Stimulated activated CD8-positive, alpha-beta memory T cell treated with anti-CD3 and anti-CD28 coated beads, Interleukin-12 subunit alpha, Interleukin-12 subunit beta, amount 100 ng/mL, for 24 hours (primary cell): ENCODE measurements around the gene ATG7.
"Not testable (repeated sequence)": the region's sequence is repeated elsewhere in the genome, so short reads cannot be mapped to it uniquely, and the experiment has no call there.

Source experiments
- DNase-seq: peaks from one replicate; pipeline ENCODE4 v3.0.0-alpha.2; 2020; ENCODE audit errors: extremely low read depth

ATG7 gene

DNA sequence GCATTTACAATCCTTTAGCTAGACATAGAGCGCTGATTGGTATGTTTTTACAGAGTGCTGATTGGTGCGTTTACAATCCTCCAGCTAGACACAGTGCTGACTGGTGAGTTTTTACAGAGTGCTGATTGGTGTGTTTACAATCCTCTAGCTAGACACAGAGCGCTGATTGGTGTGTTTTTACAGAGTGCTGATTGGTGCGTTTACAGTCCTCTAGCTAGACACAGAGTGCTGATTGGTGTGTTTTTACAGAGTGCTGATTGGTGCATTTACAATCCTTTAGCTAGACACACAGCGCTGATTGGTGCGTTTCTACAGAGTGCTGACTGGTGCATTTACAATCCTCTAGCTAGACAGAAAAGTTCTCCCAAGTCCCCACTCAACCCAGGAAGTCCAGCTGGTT lies 76.7 kb downstream of the ATG7 start:
- not testable (repeated sequence) for DNase-seq

DNA sequence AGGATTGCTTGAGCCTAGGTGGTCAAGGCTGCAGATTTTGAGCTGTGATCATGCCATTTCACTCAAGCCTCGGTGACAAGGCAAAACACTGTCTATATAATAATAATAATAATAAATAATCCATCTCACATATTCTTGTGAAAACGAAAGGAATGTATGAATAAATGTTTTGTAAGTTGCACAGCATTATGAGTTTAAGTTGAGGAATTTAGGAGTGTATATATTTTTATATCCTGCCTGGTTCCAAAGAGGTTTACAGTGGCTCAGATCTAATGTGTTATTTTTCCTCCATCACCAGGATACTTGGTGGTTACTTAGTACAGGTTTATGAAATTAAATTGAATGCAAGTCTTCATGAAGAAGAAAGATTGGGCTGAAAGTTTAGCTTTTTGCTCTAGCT lies 77.2 kb downstream of the ATG7 start:
- no peak for DNase-seq

DNA sequence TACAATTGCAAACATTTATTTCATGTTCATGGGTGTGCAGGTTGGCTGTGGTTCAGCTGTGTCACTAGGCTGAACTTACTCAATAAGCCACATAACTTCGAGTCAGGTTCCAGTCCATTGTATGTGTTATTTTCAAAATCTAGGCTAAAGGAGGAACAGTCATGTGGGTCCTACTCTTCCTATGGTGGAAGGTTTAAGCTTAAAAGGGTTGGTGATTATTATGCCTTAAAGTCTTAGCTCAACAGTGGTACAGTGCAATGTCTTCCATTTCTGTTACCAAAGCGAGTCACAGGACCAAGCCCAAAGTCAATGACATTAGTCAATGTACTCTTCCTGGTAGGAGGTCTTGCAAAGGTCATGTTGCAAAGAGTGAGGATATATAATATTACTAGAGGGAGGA lies 78.2 kb downstream of the ATG7 start:
- DNase-seq, result no peak

DNA sequence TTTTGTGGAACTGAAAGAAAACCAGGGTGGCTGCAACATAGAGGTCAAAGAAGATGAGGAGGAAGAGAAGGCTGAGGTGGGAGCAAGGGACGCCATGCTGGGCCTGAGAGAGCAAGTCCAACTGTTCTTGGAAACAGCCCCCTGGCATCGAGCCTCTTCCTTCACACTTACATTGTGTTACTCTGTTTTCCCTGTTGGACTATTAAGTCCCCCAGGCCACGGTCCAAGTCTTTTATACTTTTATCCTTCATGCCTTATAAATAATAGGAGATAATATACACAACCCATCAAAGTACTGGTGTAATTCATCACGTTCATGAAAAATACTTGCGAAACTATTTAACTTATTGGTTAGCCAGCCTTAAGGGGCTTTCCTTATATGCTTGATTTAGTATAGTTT lies 79.3 kb downstream of the ATG7 start:
- no peak for DNase-seq

DNA sequence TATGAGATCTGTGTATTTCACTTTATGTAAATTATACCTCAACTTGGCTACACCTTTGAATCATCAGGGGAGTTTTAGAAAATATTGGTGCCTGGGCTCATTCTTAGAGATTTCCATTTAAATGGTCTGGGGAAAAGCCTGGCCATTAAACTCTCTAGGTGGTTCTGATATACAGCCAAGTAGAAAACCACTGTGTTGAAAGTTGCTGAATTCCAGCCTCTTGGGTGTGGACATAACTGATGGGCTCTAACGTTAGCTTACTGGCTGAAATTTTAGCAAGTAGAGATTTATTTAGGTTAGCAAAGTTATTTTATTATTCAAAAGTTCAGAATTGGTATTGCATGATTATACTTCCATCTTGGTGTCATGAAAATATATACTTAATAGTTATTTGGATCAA lies 84.1 kb downstream of the ATG7 start:
- no peak for DNase-seq

DNA sequence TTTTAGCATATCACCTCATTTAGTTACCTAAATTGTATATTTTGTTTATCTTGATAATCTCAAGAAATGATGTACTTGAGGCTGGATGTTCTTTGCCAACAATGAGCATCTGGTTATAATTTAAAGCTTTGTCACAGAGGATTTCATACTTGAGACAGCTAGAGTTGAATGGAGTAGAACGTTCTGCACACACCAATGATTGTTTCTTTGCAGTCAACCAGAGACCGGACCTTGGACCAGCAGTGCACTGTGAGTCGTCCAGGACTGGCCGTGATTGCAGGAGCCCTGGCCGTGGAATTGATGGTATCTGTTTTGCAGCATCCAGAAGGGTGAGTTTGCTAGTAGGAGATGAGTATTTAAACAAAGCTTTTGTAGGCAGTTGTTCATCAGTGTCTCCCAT lies 90.4 kb downstream of the ATG7 start:
- DNase-seq, result no peak

DNA sequence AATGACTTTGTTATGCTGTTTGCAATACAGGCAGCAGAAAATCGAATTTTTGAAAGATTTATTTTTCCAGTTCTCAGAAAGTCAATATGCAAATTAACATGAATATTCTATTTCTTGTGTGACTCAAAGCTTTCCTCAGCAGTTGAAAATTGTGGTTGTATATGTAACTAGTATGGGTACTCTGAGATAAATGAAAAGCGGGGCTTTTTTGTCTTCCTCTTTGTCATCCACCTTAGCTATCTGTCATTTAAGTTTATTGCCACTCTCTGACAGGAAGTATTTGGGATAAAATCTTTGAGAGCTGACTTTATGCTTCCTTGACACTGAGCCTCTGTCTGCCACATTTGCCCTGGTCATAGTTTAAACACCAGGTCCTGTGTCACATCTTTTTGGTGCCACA lies 91.5 kb downstream of the ATG7 start:
- no peak for DNase-seq

DNA sequence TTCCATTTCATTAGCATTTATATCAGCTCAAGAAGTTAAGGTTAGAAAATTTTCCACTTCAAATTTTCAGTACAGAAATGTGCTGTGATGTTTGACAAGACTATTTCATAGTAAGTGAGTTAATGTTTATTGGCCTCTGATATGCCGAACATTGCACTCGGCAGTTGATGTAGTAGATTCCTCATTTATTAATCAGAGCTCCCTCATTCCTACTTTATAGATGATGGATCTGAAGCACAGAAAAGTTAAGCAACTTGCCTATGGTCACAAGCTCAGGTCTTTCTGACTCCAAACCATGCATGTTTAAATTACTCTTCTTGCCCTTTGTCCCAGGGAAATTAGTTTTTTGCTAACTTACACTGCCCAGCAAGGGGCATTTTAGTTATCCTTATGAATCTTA lies 92.0 kb downstream of the ATG7 start:
- no peak for DNase-seq

DNA sequence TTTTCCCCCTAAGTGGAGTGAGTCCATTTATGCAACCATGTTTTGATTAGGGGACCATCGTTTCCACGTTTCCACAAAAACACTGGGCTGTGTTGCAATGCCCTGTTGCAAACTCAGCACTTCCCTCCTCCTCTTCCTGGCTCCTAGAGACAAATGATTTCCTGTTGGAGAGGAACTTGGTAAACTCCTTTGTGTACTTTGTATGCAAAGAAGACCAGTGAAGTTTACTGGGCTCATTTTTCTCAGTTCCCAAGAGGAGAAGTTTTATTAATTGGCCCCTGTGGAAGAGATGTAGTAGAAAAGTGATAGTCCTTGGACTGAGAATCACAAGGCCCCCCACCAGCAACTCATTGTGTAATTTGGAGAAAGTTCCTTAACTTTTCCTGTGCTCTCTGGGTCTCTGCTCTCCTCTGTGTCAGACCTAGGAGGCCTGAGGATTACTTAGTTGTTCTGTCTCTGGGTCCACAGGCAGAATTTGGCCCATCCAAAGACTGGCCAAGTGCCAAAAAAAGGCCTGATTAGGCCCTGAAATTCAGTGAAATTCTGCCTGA lies 95.0 kb downstream of the ATG7 start:
- DNase-seq, result no peak

DNA sequence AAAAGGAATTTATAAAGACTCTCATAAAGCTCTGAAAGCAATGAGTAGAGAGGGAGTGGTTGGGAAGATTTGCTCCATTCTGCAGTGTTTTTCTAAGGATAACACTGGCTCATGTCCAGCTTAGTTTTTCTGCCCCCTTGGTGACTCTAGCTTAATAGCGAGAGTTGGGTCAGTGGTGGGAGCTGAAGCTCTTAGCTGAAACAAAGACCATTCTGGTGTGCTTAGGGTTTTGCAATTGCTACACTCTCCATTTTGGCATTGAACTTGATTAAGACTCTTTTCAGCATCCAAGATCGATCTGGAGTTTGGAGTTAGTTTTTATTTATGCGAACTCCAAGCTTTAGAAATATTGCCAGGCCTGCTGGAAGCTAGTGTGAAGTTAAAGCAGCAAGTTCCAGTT lies 98.0 kb downstream of the ATG7 start:
- no peak for DNase-seq

DNA sequence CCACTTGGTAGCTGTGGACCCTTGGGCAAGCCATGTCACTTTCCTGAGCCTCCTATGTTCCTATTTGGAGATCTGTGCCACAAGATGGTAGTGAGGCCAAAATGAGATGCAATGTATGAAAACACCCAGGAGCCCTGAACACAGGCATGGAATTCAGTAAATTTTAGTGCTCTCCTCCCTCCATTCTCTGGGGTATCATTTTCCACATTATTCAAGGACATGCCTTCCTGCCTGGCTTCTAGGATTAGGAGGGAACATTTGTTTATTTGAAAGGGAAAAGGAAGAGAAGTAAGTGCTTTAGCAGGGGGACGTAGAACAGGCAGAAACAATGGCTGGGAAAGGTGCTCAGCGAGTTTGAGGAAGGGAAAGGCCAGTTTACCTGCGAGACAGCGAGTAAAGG lies 98.8 kb downstream of the ATG7 start:
- no peak for DNase-seq

DNA sequence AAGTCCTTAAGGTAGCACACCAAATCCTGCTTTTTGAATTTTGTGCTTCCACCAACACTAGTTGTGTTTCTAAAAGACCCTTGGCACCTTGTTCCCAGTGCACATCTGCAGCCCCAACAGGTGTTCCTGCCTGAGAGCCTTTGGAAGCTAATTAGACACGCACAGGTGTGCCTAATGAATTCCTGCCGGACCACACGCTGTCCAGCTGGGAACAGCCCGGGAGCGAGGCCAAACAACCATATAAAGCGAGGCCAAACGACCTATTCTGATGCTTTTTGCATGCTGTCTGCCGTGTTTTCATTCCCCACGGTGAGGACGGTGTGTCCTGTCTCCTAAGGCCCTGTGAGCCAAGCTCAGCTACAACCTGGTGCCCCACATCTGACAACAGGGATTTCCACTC lies 99.5 kb downstream of the ATG7 start:
- DNase-seq, result no peak

DNA sequence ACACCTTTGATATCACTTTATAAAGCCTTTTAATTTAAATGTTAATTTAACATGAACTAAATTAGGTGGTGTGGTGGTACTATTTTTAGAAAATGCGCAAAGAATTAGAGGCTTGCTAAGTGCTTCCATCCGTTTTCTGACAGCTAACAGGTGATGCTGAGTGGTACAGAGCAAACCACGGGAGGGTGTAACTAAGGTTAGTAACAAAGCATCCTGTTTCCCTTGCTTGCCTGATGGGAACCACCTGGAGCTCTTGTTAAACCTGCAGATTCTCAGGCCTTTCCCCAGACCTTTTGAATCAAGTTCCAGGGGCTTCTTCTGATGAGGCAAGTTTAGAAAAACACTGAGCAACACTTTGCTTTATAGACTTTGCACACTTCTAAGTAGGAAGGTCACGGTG lies 101.0 kb downstream of the ATG7 start:
- no peak for DNase-seq

DNA sequence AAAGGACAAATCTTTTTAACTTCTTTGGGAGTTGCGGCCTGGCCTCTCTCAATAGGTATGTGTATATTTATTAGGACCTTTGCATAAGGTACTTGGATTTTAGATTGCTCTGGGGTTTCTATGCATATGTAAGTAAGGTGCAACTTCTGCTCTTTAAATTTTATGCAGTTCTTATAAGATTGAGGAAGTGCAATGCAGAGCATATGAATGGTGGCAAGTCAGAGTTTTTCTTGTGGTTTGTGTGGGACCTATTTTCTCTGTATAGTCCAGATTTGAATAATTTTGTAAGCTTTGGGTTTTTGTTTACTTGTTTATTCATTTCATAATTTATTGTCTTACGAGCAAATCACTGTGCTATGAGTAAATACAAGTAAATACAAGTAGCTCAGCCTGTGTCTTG lies 101.5 kb downstream of the ATG7 start:
- DNase-seq, result no peak

DNA sequence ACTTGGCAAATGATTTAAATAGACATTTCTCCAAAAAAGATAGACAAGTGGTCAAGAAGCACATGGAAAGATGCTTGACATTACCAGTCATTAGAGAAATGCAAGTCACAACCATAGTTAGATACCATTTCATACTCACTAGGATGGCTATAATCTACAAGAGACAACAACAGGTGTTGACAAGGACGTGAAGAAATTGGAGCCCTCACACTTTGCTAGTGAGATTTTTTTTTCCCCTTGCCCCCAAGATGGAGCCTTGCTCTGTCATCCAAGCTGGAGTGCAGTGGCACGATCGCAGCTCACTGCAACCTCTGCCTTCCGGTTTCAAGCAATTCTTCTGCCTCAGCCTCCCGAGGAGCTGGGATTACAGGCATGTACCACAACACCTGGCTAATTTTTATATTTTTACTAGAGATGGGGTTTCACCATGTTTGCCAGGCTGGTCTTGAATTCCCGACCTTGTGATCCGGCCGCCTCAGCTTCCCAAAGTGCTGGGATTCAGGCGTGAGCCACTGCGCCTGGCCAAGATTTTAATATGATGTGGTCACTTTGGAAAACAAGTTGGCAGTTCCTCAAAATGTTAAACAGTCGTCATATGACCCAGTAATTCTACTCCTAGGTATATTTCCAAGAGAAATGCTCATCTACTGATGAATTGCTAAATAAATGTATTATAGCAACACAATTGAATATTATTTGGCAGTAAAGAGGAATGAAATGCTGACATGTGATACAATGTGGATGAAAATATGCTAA lies 103.3 kb downstream of the ATG7 start:
- DNase-seq, result no peak

DNA sequence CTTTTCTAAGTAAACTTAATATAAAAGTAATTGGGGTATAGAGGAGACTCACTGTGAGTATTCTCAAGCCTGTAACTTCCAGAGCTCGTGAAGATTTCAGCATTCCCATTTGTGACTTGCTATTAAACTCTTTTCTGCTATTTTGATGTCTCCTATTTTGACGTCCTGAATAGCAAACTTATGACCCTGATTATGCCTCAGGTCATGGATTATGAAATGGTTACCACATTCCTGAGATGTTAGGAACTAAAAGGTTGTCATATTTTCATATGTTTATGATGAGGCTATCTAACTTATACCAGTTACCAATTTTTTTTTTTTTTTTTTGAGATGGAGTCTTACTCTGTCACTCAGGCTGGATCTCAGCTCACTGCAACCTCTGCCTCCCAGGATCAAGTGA lies 105.5 kb downstream of the ATG7 start:
- DNase-seq, result no peak

DNA sequence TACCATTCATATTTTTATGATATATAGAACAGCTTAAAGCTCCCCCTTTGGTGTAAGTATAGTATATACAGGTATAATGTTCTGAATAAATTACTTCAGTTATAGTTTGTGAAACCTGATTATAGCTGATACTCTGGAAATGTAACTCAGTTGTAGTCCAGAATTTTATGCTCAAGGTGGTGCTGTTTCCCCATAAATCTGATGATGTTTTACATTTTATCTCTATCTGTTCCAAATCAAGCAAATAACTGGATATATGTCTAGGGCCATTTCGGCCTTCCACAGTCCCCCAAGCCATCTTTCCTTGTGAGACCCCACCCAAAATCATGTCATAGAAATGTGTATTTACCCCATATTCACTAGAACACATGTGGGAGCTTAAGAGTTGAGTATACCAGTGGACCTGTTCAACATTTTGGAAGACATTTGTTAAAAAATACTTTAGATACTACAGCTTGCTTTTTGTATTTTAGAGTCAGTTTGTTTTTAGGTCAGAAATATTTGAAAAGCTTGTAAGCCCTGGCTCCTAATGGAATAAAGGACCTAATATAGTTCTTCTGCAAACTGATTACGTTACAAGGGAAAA lies 107.1 kb downstream of the ATG7 start:
- no peak for DNase-seq

DNA sequence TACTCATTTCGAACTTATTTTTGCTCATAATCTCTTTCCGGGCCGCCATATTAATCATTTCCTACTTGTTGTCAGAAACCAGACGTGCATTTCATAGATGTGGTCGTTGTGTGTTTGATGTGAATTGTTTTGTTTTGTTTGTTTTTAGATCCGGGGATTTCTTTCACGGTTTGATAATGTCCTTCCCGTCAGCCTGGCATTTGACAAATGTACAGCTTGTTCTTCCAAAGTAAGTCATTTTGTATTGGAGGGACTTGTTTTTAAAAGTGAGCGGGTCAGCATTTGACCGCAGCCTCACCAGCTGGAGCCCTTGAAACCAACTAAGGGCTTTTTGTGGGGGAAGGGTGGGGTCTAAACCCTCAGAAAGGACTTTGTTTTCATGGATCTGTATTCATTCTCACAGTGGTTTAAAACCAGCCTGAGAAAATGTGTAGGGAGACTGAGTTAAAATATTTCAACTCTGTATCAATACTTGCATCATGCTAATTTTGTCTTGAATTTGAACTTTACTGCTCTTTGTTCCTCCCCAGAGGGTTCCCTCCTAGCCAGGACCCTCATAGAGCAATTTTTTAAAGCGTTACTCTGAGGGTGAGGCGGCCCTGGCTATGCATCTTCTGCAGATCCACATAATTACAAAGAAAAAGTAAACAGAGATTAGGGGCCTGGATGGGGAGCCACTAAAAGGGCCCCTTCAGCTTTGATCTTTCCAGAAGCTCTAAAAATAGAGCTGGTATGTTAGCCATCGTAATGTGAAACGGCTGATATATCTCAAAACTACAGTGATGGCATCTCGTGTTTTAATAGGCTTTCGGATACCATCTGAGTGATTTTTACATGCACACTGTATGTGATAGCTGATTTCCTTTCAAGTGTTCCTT lies 107.9 kb downstream of the ATG7 start:
- no peak for DNase-seq

DNA sequence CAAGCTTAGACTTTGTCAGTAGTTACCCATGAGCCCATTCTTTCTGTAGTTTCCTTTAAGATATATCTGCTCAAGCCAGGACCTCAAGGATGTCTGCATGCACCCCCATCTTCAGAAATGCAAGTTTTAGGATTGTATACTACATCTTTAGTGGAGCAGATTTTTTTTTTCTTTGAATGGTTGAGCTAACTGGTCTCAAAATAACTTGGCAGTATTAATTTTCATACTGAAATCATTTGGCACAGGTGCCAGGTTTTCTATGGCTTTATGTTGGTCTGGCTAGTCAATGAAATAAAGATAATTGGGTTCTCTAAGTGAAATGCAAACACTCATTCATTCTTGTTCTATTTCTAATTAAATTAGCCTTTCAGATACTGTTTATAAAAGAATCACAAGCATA lies 108.9 kb downstream of the ATG7 start:
- DNase-seq, result no peak

DNA sequence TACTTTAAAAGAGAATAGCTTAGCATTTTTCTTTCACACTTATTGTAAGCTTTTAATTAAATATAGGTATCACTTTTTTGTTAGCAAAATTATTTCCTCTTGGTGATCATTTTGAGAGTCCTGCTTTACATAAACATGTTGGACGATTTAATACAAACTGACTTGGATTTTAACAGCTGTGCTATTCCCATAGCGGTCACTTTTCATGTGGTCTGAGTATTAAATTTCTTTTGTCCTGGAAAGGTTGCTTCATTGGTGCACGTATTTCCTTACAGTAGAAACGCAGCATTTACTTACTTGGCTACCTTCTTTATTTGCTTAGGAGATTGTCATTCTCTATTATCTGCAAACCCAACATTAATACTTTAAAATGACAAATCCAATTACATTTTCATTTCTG lies 109.4 kb downstream of the ATG7 start:
- DNase-seq, result no peak

DNA sequence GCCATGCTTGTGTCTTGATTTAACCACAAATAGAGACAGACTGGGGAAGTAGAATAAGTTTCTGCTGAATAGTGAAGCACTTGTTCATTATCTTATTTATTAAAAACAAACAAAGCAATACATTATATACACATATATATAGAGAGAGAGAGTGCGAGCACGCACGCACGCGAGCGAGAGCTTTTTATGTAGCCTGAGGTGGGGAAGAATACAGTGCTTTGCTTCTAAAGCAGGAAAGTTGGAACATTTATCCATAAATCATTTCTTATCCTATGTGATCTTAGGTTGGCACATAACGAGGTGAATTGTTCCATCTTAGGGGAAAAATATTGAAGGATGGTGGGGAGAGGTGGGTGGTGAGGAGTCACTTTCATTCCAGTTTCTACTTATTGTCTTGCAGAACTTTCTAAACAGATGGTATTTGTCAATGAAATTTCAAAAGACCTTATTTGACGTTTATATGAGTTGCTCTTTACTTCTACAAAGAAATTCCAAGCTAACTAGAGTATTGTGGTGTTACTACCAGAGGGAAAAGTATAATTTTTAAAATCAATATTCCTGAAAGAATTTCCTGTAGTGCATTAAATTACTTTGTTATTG lies 110.0 kb downstream of the ATG7 start:
- no peak for DNase-seq

DNA sequence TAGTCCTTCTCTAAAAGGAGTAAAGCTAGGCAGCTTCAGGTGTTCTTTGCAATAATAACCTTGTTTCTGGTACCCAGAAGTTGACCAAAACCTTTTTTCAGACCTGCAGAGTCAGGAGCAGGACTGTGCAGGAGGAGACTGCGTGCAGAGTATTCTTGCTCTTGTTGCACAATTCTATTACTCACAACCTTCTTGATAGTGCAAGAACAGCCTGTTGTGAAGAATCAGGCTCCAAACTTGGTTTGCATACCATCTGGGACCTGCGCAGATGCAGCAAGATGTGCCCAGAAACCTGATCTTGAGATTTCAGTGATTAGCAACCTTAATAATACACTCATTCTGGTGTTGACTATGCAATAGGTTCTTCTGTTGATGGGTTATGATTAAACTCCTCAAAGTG lies 111.9 kb downstream of the ATG7 start:
- no peak for DNase-seq
